ENCODE measurements around the gene CILP2.

DNA sequence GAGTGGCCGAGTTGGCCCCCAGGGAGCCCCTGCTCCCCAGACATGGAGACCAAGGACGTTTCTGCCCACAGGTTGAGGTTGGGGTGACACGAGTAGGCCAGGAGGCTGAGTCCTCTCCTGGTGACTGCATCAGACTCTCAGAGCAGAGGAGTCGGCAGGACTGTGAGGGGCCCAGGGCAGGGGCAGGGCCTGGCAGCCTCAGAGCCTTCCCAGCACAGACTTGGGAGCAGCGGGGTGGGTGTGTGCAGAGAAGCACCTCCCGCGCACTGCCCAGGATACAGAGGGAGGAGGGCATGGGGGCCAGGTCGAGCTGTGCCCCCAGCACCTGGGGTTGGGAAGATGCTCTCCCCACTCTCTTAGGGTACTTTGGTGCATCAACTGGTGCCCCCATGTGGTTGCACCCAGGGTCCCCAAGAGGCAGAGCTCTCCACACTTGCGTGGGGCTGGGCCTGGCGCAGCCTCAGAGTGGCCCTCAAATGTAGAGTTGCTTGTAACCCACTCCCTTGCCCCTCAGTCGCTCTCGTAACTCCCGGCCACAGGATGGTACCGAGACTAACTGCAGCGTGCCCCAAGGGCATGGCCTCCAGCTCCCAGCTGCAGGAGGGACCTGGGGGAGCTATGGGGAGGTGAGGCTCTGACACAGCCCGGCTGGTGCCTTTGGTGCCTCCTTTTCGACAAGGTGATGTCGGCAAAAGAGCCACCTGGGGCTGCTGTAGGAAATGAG, 38.6 kb upstream of the CILP2 start:
- no peak for TF ChIP-seq EZH2 (IDR thresholded peaks at IDR 0.05)
- no peak for TF ChIP-seq POLR2AphosphoS5 (IDR thresholded peaks at IDR 0.05; ENCODE audit: borderline replicate concordance, low read depth, low read length)
- TF ChIP-seq FOXP2 (optimal IDR thresholded peaks at IDR 0.05; ENCODE audit: control extremely low read depth, extremely low read length, insufficient read depth) = no peak
